ENCODE data around the gene SLC27A1.

GRCh38 chr19:17527326-17527725 lies 57.0 kb downstream of the SLC27A1 start:
- TF ChIP-seq CTCF (IDR thresholded peaks at IDR 0.05) (no peak), POLR2A (IDR thresholded peaks at IDR 0.05) (no peak), POLR2AphosphoS5 (IDR thresholded peaks at IDR 0.05) (no peak), EP300 (IDR thresholded peaks at IDR 0.05) (no peak)

Measured in suprapubic skin (tissue), 4 donors.